ENCODE data around the gene UNC45A. TPM values are rescaled to one million over a fixed set of nuclear protein-coding genes. Genes with fewer than 3 reads are reported as not detected.
A peak's percentile ranks its signal among the peaks of the same experiment; 100 is the strongest.

UNC45A gene
- total RNA-seq, 2 donors from 2014 or later = 42.8 to 85.0 TPM

DNA sequence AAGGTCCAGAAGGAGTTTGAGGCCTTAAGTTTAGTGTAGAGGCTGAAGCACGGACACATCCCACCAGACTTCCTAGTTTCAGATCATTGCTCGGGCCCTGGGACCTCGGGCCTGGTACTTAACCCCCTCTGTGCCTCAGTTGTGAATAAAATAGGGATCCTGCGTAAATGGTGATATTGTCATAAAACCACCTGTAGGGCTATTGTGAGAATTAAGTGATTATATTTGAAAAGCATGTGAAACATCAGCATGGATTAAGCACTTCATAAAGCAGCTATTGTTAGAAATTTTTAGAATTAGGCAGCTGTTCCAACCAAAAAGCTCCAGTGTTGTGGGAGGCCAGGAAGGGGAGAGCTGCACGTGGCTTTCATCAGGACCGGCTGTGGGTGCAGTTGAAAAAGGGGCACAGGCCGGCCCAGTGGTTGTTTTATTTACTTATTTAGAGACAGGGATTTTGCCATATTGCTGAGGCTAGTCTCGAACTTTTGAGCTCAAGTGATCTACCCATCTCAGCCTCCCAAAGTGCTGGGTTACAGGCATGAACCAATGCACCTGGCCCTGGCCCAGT lies 24.0 kb downstream of the UNC45A start:
- no peak for DNase-seq
- intact Hi-C loops (cut with DNase I) = no loop called here
- no peaks in the 10 kb centered on the region for H3K27me3 ChIP-seq
- H3K4me1 ChIP-seq = peaks cover 31% of the 10 kb centered on the region
- ATAC-seq = no peak
- TF ChIP-seq CTCF (IDR thresholded peaks at IDR 0.05) (no peak), POLR2A (IDR thresholded peaks at IDR 0.05) (no peak)
- no peaks in the 10 kb centered on the region for H3K9me3 ChIP-seq
- WGBS, 2 donors = 72 to 86% methylated on average over 8 of the region's 8 CpGs
- no peak overlapping the region for H3K27ac ChIP-seq
- no peak overlapping the region for H3K4me3 ChIP-seq
- peaks cover 0 to 3% of the 10 kb centered on the region in 2 donors for H3K36me3 ChIP-seq (replicated peaks in 1 of 2; ENCODE audit: insufficient read depth in 1 of 2, low read depth in 2 of 2)

DNA sequence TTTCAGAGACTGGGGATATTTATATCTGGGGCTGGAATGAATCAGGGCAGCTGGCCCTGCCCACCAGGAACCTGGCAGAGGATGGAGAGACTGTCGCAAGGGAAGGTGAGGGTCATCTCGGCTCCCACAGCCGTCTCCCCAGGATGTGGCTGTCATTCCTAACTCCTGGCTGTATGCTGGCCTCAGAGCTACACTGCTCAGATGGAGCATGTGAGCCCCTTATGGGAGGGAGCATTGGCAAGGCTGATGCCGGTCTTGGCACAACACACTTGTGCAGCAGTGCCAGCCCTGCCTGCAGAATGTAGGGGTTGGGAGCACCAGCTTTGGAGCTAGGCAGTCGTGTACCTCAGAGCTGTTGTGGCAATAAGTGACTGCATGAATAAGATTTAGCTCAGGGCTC lies 24.8 kb downstream of the UNC45A start:
- Histone ChIP-seq H3K9me3 (no peaks in the 10 kb centered on the region), H3K27ac (no peak overlapping the region), H3K4me3 (no peak overlapping the region), H3K27me3 (no peaks in the 10 kb centered on the region), H3K36me3 (replicated peaks in 1 of 2; ENCODE audit: insufficient read depth in 1 of 2, low read depth in 2 of 2) (peaks cover 0 to 3% of the 10 kb centered on the region in 2 donors), H3K4me1 (peaks cover 27% of the 10 kb centered on the region)
- TF ChIP-seq POLR2A (IDR thresholded peaks at IDR 0.05) (no peak), CTCF (IDR thresholded peaks at IDR 0.05) (no peak)
- intact Hi-C loops (cut with DNase I) = loop anchor here (5.0 kb wide), 1 partner anchor 77 kb away; no protein-coding TSS in a partner anchor
- no peak for ATAC-seq
- peak in 1 of 4 donors; percentile 58 for DNase-seq
- WGBS, 2 donors = 63 to 95% methylated on average over 4 to 5 of the region's 5 CpGs

GRCh38 chr15:90960298-90961091 lies 25.4 kb downstream of the UNC45A start:
- TF ChIP-seq CTCF (IDR thresholded peaks at IDR 0.05) = no peak
- no peak for TF ChIP-seq POLR2A (IDR thresholded peaks at IDR 0.05)
- no peak for ATAC-seq
- Histone ChIP-seq H3K4me3 (no peak overlapping the region), H3K9me3 (no peaks in the 10 kb centered on the region), H3K27ac (peak overlapping the region in 1 of 4 donors; percentile 19), H3K4me1 (peaks cover 23% of the 10 kb centered on the region), H3K36me3 (replicated peaks in 1 of 2; ENCODE audit: insufficient read depth in 1 of 2, low read depth in 2 of 2) (peaks cover 0 to 3% of the 10 kb centered on the region in 2 donors), H3K27me3 (no peaks in the 10 kb centered on the region)
- DNase-seq = no peak
- intact Hi-C loops (cut with DNase I) = loop anchor here (5.0 kb wide), 1 partner anchor 77 kb away; no protein-coding TSS in a partner anchor
- WGBS, 2 donors = 72 to 80% methylated on average over 15 to 20 of the region's 20 CpGs

DNA sequence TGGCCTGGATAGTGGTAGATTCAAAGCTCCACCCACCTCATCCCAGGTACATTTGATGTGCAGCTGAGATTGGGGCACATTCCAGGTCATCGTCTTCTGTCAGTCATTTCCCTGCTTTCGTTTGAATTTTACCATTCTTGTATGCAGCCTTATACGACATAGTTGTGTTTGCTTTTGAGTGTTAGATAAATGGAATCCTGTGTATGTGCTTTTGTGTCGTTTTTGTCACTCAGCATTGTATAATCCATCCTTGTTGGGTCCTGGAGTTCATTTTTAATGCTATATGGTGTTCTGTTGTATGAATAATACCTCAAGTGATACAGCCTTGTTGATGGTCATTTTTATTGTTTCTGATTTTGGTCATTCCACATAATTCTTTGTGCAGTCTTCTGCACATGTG lies 26.9 kb downstream of the UNC45A start:
- no peak for TF ChIP-seq CTCF (IDR thresholded peaks at IDR 0.05)
- no peak for TF ChIP-seq POLR2A (IDR thresholded peaks at IDR 0.05)
- H3K27me3 ChIP-seq = no peaks in the 10 kb centered on the region
- 71 to 72% methylated on average over 4 of the region's 4 CpGs for WGBS, 2 donors
- intact Hi-C loops (cut with DNase I) = loop anchor here (5.0 kb wide), 1 partner anchor 75 kb away; no protein-coding TSS in a partner anchor
- H3K36me3 ChIP-seq (replicated peaks in 1 of 2; ENCODE audit: insufficient read depth in 1 of 2, low read depth in 2 of 2) = peaks cover 0 to 6% of the 10 kb centered on the region in 2 donors
- no peak for DNase-seq
- H3K4me1 ChIP-seq = peaks cover 12% of the 10 kb centered on the region
- H3K27ac ChIP-seq = no peak overlapping the region
- H3K9me3 ChIP-seq = no peaks in the 10 kb centered on the region
- no peak overlapping the region for H3K4me3 ChIP-seq
- no peak for ATAC-seq
